Amniotic stem cell (primary cell): ENCODE measurements around the gene OGFOD2.
"Not testable (repeated sequence)": the region's sequence is repeated elsewhere in the genome, so short reads cannot be mapped to it uniquely, and the experiment has no call there.

Source experiments
- DNase-seq: peaks from one replicate; lab custom pipeline; 2025; lab: John Stamatoyannopoulos, UW

Gene OGFOD2

GRCh38 chr12:123005081-123005626, 30.1 kb downstream of the OGFOD2 start:
- DNase-seq: no peak

GRCh38 chr12:123006977-123007376, 31.9 kb downstream of the OGFOD2 start:
- DNase-seq: no peak

GRCh38 chr12:123010110-123010509, 35.1 kb downstream of the OGFOD2 start:
- no peak for DNase-seq

- no peak for DNase-seq
These were observed 35.6 kb downstream of the OGFOD2 start for GRCh38 chr12:123010681-123011080.

GRCh38 chr12:123011701-123012100, 36.7 kb downstream of the OGFOD2 start:
- DNase-seq: no peak

- DNase-seq: no peak
These were observed 38.4 kb downstream of the OGFOD2 start for GRCh38 chr12:123013185-123014095.

- not testable (repeated sequence) for DNase-seq
These were observed 39.4 kb downstream of the OGFOD2 start for GRCh38 chr12:123014473-123014872.

GRCh38 chr12:123017753-123018152, 42.7 kb downstream of the OGFOD2 start:
- no peak for DNase-seq

- DNase-seq: no peak
These were observed 44.7 kb downstream of the OGFOD2 start for GRCh38 chr12:123019841-123020138.

GRCh38 chr12:123021688-123022604, 46.9 kb downstream of the OGFOD2 start:
- no peak for DNase-seq

GRCh38 chr12:123022846-123023245, 47.8 kb downstream of the OGFOD2 start:
- DNase-seq: no peak

- no peak for DNase-seq
These were observed 49.9 kb downstream of the OGFOD2 start for GRCh38 chr12:123024819-123025391.

- no peak for DNase-seq
These were observed 51.2 kb downstream of the OGFOD2 start for GRCh38 chr12:123026094-123026853.

- DNase-seq: no peak
These were observed 52.8 kb downstream of the OGFOD2 start for GRCh38 chr12:123027726-123028445.

GRCh38 chr12:123028475-123028874, 53.4 kb downstream of the OGFOD2 start:
- DNase-seq: no peak

GRCh38 chr12:123029550-123029949, 54.5 kb downstream of the OGFOD2 start:
- no peak for DNase-seq
